Activated naive CD4-positive, alpha-beta T cell (primary cell): ENCODE results near the gene IFRD2.

Experiments
- DNase-seq, 4 experiments: peaks; one replicate each; lab custom pipeline; 2025; lab: John Stamatoyannopoulos, UW

The IFRD2 gene

DNA sequence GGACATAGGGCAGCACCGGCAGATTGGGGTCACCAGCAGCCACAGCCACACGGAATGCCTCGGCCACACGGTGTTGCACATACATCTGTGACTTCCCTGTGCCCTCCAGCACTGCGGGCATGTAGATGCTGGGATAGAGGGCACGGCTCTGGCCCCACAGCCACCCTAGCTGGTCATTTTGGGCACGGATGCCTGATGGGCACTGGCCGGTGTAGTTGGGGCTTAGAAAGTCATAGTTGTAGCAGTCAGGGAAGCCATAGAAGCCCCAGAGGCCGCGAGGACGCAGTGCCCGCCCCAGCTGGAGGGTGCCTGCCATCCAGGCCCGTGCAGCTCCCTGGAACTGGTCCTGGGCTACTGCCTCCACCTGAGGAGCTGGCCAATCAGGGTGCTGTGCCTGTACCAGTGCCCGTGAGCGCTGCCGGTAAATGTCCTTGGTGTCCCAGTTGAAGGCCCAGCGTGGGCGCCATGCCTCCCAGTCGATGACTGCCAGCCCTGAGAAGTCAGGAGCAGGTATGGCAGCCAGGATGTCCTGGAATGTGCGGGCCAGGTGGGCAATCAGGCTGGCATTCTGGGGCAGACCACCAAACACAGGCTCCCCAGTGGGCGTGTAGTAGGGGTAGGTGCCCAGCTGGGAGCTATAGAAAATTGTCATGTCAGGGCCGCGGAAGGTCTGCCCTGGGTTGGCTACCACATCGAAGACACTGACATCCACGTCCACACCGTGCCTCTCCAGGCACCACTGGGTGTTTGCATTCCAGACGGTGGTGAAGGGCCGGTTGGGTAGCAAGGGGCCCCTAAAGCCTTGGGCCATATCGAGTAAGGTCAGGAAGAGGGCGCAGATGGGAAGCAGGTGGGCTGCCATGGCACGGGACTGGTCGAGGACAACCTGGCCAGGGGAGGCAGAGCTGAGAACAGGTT lies 10.1 kb upstream of the IFRD2 start:
- no peak for DNase-seq

DNA sequence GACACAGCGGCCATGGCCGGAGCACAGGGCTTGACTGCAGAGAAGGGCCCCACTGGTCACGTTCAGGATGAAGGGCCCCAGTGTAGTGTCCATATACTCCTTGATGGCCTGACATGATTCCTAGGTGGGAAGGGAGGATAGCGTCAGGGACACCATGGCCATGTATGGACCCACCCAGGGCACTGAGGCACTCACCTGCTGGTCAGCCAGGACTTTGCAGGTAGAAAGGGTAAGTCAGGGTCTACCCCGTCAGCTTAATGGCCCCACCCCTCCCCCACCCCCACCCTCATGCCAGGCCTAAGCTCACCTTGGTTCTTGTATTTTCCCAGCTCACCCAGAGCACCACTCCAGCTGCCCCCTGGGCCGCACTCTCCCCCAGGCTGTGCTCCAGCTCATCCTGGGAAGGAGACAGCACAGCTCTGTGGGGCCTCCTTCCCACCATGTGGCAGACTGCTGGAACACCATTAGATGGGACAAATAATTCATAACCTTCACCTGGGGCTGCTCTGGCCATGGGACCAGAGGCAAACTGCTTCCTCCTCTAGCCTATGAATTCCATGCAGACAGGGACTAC lies 8.5 kb upstream of the IFRD2 start:
- no peak for DNase-seq

DNA sequence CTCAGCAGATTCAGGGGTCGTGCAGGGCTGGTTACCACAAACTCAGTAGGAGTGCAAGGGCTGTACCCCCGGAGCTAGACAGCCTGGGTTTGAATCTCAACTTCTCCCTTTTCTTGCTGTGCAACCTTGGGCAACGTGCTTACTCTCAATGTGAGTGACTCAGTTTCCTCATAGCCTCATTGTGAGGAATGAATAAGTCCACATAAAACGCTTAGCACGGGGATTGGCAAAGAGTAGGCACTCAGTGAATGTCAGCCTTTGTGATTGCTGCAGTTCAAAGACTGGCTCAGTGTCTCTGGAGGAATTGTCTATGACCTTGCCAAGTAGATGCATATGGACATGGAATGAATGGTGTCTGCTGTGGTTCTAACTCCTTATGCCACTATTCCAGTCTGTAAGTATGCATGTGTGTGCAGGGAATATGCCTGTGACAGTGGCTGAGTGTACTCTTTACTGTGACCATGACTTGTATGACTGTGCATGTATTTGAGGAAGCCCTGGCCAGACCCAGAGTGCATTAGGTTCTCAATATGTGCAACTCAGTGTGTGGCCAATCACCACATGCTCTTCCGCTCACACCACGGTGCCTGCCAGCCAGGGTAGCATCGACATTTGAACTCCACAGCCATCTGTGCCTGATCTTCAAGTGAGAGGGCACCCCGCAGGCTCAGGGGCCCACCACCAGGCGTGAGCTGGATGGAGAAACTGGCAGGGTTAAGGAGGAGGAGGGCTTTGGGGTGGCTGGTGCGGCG lies 7.9 kb upstream of the IFRD2 start:
- DNase-seq: no peak

DNA sequence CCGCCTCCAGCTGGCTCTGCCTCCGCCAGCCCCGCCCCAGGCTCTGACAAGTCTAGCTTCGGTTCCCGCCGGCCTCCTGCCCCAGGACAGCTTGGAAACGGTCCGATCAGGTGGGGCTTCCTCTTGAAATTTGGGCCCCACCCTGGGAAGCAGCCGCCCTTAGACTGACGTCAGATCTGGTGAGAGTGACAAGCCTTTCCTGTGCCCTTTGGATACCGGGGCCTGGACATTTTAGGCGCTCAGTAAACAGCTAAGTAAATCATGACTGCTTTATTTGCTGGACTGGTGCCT lies 7.4 kb upstream of the IFRD2 start:
- no peak for DNase-seq

DNA sequence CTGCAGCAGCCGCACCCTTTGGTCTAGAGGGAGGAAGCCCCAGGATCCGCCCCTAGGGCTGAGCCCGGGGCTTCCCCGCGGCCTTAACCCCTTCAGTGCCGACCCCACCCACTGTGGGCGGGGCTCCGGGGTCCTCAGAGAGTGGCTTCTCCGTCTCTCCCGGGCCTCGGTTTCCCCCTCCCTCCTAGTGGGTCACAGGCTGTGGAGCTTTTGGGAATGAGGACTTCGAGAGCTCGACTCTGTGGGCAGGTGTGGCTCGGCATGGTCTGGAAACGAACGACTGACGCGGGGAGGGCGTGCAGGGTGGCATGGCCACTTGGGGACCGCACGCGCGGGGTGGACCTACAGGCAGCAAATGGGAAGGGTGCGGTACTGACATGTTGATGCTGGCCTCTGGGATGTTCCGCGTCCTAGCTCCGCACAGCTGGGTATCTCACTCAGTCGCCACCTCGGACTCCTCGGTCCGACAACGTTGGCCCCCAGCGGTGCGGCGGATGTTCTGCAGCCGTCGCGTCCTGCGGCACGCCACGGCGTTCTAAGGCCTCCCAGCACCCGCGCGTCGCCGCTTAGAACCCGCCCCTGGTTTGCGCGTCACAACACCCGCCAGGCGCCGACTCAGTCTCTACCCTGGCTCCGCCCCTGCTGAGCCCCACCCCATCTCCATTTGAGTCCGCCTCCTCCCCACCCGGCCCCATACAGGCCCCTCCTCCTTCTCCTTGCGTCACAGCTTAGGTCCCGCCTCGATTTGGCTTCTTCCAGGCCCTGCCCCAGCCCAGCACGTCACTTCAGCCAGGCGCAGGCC lies 6.8 kb upstream of the IFRD2 start, which contains the start of the genes HYAL3 and NAA80:
Gene HYAL3, minus strand, starts transcription at position 570 of the 802 bp plus-strand sequence. CDS start 3,803 bp downstream, outside the sequence.
Gene NAA80, minus strand, starts transcription at position 570 of the 802 bp plus-strand sequence. CDS start 1,942 bp downstream, outside the sequence.
- DNase-seq: peak; percentile 95 to 99 (median 96)

DNA sequence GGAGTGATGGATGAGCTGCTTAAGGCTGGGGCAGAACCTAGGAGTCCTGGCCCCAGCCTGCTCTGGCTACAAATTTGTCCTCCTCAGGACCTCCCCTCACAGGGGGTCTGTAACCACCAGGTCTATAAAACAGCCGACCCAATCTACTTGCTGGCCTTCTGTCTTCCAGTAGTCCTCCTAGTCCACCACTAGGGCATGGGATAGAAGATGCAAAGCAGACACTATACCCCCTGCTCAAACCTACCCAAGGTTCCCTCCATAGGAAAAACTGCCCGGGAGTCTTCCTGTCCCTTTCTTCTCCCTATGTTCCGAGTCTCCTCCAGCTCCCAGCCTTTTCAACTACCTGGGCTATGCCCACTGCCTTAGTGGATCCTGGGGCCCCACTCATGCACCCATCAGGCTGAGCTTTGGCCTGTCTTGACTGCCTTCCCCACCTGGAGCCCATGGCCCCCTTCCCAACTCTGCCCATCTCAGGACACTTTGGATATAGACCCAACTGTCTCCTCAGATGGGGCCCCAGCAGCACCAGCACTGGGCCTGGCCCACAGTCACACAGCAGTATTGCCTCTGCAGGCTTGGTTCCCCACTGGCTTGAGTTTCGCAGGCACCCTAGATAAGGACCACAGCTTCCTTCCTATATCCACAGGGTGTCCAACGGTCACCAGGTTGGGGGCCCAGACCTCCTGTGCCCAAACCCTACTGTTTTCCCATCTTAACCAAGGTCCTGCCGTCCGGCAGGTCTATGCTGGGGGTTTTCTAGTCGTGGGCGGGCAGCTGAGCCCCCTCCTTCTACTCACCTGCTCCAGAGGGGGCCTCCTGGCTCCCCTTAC lies 5.9 kb upstream of the IFRD2 start:
- no peak for DNase-seq

DNA sequence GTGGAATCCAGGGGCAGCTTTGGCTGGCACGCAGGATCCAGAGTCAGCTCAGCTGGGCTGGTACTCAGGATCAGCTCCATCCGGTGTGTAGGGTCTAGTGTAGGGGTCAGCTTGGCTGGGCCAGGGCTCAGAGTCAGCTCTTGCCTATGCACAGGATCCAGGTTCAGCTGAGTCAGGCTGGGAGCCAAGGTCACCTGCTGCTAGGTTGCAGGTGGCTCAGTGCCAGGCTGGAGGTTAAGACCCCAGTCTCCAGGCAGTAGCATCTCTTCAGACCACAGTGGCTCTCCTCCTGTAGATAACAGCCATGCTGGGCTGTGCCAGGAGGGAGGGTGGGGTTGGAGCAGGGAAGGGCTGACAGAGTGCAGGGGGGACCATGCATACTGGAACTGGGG lies 5.2 kb upstream of the IFRD2 start:
- DNase-seq: no peak

DNA sequence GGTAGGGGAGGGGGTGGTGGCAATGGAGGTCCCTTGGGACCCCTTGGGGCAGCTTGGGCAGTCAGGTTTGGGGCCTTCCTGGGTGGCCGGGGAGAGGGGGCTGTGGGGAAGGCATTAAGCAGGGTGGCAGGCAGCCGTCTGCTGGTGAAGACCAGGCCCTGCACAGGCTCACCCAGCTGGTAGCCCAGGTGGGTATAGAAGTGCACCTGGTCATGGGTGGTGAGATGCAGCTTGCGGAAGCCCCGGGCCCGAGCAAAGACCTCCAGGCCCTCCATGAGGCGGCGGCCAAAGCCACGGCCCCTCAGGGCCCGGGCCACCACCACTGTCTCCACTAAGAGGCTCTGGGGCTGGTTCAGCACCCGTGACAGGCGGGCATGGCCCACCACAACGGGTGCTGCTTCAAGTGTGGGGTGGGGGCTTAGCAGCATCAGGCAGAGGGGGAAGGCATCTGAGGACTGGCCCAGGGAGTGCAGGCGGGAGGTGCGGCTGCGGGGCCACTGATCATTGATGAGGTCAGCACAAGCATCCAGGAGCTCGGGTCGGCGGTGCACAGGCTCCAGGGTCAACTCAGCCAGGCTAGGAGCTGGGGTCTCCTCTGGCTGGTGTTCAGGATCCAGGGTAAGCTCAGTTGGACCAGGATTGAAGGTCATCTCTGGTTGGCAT lies 4.6 kb upstream of the IFRD2 start:
- DNase-seq: no peak

DNA sequence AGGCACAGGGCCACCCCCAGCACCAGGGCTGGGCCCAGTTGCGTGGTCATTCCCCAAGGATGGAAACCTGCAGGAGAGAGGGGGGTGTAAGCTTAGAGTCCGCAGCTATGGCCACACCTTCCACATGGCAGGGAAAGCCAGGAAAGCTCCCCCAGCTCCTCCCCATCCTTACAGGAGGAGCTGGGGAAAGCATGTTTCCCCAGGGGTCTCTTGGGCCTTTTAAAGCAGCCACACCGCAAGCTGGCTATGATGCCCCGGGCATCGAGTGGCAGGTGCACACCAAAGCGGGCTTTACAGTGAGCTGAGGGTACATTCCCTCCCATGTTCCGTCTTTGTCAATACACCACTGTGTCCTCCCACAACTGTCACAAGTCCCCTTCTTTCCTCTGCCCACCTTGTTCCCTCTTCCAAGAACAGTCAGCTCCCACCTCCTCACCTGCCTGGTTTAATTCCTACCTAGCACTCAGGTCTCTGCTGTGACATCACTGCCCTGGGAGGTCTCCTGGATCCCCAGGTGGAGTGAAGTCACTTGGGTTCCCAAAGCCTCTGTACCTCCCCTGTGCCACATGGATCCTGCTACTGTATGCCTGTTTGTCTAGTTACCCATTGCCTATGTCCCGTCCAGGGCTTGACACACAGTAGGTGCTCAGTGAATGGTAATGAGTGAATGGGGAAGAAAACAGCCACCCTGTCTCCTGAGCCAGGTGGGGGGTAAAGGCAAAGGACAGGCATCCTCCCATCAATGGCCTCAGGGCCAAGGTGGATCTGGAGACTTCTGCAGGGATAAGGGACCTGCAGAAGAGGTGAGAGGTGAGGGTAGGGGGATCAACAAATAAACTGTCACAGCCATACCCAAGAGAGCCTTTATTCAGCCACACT lies 3.6 kb upstream of the IFRD2 start:
- no peak for DNase-seq

DNA sequence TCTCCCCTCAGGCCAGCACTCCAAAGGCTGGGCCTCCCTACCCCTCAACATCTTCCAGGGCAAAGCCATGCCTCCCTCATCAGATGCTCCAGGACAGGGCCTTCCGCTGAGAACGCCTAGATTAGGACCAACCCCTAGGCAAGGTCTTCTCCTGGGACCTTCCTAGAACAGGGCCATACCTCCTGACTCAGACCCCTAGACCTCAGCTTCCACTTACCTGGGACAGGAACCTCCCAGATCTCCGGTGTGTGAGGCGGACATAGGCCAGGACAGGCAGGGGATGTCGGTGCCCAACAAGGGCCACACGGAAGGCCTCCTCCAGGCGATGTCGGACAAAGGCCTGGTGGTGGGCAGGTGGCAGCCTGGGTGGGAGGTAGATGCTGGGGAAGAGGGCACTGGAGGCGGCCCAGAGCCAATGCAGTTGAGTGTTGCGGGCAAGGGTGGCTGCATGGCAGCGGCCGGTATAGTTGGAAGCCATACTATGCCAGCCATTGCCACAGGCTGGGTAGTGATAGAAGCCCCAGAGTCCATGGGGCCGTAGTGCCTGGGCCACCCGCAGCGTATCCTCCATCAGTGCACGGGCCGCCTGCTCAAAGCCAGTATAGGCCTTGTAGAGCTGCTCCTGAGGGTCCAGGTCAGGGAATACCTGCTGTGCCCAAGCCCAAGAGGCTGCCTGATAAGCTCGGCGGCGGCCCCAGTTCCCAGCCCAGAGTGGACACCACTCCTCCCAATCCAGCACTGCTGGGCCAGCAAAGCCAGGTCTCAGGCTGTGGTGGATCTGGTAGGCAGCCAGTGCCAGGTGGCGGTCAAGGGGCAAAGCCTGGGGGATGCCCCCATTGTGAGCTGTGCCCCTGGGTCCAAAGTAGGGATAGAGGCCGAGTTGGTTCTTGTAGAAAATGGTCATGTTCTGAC lies 2.5 kb upstream of the IFRD2 start:
- no peak for DNase-seq

DNA sequence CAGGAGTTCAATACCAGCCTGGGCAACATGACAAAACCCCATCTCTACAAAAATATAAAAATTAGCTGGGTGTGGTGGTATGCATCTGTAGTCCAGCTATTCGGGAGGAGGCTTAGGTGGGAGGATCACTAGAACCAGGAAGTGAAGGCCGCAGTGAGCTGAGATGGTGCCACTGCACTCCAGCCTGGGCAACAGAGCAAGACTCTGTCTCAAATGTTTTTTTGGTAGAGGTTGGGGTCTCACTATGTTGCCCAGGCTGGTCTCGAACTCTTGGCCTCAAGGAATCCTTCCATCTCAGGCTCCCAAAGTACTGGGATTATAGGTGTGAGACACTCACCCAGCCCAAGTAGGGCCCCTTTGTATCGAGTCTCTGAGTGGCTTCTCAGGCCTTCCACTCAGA lies 1.9 kb upstream of the IFRD2 start:
- no peak for DNase-seq

DNA sequence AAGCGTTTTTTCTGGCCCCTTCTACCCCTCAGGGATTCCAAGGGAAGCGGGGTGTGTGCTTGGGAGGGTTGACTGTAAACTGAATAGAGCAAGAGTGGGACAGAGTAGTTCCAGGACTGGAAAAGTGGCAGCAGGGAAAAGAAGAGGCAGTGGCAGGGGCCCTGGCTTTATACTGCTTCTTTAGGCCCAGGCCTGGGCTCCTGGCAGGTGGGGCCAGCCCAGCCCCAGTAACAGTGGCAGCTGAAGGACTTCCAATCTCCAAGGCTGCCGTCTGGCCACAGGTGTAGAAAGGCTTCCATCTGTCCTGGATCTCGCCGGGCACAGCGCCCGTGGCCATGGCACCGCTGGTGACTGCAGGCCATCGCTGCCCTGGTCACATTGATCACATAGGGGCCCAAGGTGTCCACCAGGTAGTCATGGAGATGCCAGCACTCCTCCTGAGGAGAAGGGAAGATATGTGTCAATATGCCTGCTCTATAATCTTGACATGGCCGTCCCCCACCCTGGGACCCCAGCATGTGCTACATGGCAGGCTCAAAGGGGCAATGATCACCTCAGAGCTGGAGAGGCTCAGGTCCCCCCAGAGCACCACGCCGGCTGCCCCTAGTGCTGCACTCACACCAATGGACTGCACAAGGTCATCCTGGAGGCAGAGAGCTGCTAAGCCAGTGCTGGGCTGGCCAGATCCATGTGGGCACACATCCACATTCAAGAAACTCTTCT lies 1.0 kb upstream of the IFRD2 start:
- no peak for DNase-seq

DNA sequence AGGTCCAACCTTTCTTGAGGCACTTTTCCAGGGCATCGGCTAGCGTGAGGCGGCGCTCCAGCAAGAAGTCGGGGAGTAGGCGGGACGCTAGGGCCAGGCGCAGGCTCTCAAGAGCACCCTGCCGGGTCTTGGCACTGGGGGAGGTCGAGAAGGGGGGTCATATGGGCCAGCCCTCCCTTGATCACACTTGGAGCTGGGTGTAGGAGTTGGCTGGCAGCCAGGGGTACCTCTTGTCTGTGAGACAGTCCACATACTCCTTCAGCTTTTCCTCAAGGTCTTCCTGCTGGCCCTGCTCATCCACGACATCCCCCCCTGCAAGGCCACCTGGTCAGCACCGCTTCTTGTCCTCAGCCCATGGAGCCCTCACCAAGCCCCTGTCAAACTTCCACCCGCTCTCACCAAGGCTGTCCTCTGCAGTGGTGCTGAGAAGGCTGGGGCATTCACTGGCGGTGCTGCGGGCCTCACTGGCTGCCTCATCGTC lies 2.0 kb downstream of the IFRD2 start:
- no peak for DNase-seq

DNA sequence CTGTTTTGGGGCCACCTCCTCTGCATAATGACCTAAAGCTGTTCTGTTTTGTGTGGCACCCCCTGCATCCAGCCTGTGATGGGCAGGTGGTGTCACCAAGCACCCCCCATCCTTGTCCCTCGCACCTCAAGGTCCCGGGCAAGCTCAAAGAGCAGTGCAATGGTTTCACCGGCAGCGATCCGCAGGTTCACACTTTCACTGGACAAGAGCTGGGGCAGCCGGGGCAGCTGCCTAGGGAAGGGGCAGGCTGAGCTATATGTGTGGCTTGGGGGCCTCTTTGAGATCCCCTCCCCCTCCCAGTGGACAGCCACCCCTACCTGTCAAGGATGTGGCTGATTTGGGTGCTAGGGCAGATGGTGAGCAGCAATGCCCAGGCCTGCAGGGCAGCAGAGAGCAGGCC lies 3.1 kb downstream of the IFRD2 start:
- no peak for DNase-seq

DNA sequence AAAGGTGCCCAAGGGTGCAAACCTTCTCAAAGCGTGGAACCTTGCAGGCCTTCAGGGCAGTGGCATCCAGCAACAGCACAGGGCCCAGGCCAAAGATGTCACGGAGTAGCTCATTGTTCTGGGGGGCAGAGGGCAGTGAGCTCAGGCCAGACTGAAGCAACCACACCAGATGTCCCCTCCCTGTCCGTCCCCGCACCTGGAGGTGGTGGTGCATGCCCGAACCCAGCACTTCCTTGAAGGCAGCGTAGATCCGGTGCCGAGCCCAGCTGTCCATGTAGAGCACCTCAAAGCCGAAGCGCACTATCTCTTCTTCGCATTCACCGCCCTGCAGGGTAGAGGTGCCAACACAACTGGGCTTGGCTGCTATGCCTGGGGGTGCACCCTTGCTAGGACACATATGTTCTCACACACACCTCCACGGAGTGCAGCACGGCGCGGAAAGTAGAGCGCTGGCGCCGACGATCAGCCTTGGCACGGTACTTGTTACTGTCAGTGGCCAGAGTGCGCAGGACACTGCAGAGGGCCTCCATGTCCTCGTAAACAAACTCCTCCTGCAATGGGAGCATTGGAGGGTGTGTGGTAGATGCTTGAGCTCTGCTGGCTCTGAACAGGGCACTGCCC lies 3.7 kb downstream of the IFRD2 start:
- no peak for DNase-seq

DNA sequence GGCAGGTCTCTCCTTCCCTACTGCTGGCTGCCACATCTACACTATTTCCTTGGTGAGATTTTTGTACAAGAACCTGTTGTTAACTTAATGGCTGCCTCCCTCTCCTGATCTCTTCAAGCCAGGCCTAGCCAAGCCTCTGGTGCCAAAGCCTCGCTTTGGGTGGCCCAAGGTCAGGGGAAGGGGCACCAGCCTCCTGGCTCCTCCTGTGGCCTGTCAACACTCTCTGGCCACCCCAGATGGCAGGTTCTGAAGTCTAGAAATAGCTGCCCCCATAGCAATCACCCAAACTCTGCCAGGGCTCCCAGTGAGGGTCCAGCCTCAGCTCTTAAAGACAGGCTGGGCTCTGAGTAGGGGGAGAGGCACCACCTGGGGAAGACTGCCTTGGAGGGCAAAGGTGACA lies 5.0 kb downstream of the IFRD2 start:
- DNase-seq: no peak
